Measurements from ENCODE around the gene KRTAP10-2. TPM values are rescaled to one million over a fixed set of nuclear protein-coding genes. Genes with fewer than 3 reads are reported as not detected.

The KRTAP10-2 gene
- total RNA-seq, 1 donor from 2014 or later, result not detected

- no peak for DNase-seq (ENCODE audit: low read depth, low spot score)
- Mint-ChIP-seq H3K27me3 (ENCODE audit: low read depth) (no peaks in the 10 kb centered on the region), H3K36me3 (ENCODE audit: low read depth) (no peaks in the 10 kb centered on the region)
These were observed 18.0 kb downstream of the KRTAP10-2 start for GRCh38 chr21:44533121-44533890.

GRCh38 chr21:44532712-44533111 lies 18.6 kb downstream of the KRTAP10-2 start:
- Mint-ChIP-seq H3K9me3 (peaks cover 6% of the 10 kb centered on the region), H3K36me3 (ENCODE audit: low read depth) (no peaks in the 10 kb centered on the region), H3K4me1 (no peaks in the 10 kb centered on the region), H3K4me3 (no peak overlapping the region), H3K27me3 (ENCODE audit: low read depth) (no peaks in the 10 kb centered on the region), H3K27ac (ENCODE audit: unreplicated experiment) (no peak overlapping the region)
- DNase-seq (ENCODE audit: low read depth, low spot score), result no peak
- no peak for TF ChIP-seq CTCF (conservative IDR thresholded peaks at IDR 0.05)

More at GRCh38 chr21:44533121-44533890, 18.0 kb downstream of the KRTAP10-2 start:
- no peak for TF ChIP-seq CTCF (conservative IDR thresholded peaks at IDR 0.05)
- H3K27ac Mint-ChIP-seq (ENCODE audit: unreplicated experiment), result no peak overlapping the region
- no peak overlapping the region for H3K4me3 Mint-ChIP-seq
- no peaks in the 10 kb centered on the region for H3K4me1 Mint-ChIP-seq
- H3K9me3 Mint-ChIP-seq, result peaks cover 6% of the 10 kb centered on the region

- H3K36me3 Mint-ChIP-seq (ENCODE audit: low read depth), result no peaks in the 10 kb centered on the region
These were observed 19.4 kb downstream of the KRTAP10-2 start for GRCh38 chr21:44531606-44532564.

GRCh38 chr21:44530903-44531605 lies 20.3 kb downstream of the KRTAP10-2 start:
- Mint-ChIP-seq H3K9me3 (peaks cover 6% of the 10 kb centered on the region), H3K4me1 (no peaks in the 10 kb centered on the region), H3K27ac (ENCODE audit: unreplicated experiment) (peak overlapping the region; percentile 62), H3K36me3 (ENCODE audit: low read depth) (no peaks in the 10 kb centered on the region), H3K4me3 (no peak overlapping the region), H3K27me3 (ENCODE audit: low read depth) (no peaks in the 10 kb centered on the region)
- DNase-seq (ENCODE audit: low read depth, low spot score), result no peak
- no peak for TF ChIP-seq CTCF (conservative IDR thresholded peaks at IDR 0.05)

More at GRCh38 chr21:44531606-44532564, 19.4 kb downstream of the KRTAP10-2 start:
- DNase-seq (ENCODE audit: low read depth, low spot score), result no peak
- no peak for TF ChIP-seq CTCF (conservative IDR thresholded peaks at IDR 0.05)
- no peak overlapping the region for H3K27ac Mint-ChIP-seq (ENCODE audit: unreplicated experiment)
- H3K9me3 Mint-ChIP-seq, result peaks cover 6% of the 10 kb centered on the region
- H3K27me3 Mint-ChIP-seq (ENCODE audit: low read depth), result no peaks in the 10 kb centered on the region
- H3K4me3 Mint-ChIP-seq, result no peak overlapping the region
- no peaks in the 10 kb centered on the region for H3K4me1 Mint-ChIP-seq

- no peaks in the 10 kb centered on the region for H3K4me1 Mint-ChIP-seq
- H3K27ac Mint-ChIP-seq (ENCODE audit: unreplicated experiment), result peak overlapping the region; percentile 89
- H3K4me3 Mint-ChIP-seq, result no peak overlapping the region
- no peaks in the 10 kb centered on the region for H3K36me3 Mint-ChIP-seq (ENCODE audit: low read depth)
- peaks cover 6% of the 10 kb centered on the region for H3K9me3 Mint-ChIP-seq
- no peak for DNase-seq (ENCODE audit: low read depth, low spot score)
- H3K27me3 Mint-ChIP-seq (ENCODE audit: low read depth), result no peaks in the 10 kb centered on the region
- TF ChIP-seq CTCF (conservative IDR thresholded peaks at IDR 0.05), result no peak
These were observed 20.9 kb downstream of the KRTAP10-2 start for GRCh38 chr21:44530221-44530902.
